Left ventricle myocardium superior (tissue), 1 donor: ENCODE data around the gene COL18A1. TPM values are rescaled to one million over a fixed set of nuclear protein-coding genes. Genes with fewer than 3 reads are reported as not detected.
"Not testable (repeated sequence)": the region's sequence is repeated elsewhere in the genome, so short reads cannot be mapped to it uniquely, and the experiment has no call there.

Source experiments
- ATAC-seq: fragments of 200-7000 bp; cut with Tn5 transposase; one replicate; pipeline ENCODE4 v1.9.1; 2020; ENCODE audit warnings: mild to moderate bottlenecking, moderate library complexity
- DNase-seq: peaks from one replicate; pipeline ENCODE4 v3.0.0-alpha.2; 2020
- intact Hi-C: fragments of 100-400 bp; cut with micrococcal nuclease; formaldehyde crosslinking; loops from one replicate; pipeline ENCODE4 v1.11.0; 2022
- total RNA-seq: library from RNA; stranded (reverse); fragmentation: NEBNext Ultra II Directional; extraction: Animal tissue kit (Norgen Biotek cat#: 25700); gene quantifications from one replicate; pipeline ENCODE4 v1.2.1, GENCODE V29; 2021
- donor health status: DM: no; HTN: yes; CAD: no; lungs with severe emphysema.

The COL18A1 gene
- total RNA-seq, 1 donor from 2014 or later, result 52.4 TPM

DNA sequence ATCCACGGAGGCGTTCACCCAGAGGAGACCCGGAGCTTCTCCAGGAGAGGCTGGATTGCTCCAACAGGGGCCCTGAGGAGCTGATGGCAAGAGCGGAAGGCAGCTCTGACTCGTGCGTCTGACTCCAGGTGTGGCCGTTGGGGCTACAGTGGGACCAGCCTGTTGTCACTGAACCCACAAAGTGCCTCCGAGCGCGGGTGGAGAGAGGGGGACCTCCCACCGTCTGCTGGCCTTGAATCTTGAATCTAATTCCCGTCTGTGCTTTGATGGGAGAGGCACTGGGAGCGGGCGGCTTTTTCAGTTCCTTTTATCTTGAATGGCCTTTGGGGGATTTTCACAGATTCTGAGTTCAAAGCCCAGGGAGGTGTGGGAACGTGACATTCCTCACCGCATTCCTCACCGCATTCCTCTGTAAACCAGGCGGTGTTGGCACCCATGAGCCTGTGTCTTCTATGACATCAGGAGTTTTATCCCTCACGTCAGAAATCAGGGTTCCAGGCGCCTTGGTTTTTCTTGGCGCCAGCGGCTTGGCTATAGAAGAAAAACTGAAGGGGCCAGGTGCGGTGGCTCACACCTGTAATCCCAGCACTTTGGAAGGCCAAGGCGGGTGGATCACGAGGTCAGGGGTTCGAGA lies 39.2 kb upstream of the COL18A1 start:
- DNase-seq, result peak; percentile 26
- intact Hi-C loops, result no loop called here

DNA sequence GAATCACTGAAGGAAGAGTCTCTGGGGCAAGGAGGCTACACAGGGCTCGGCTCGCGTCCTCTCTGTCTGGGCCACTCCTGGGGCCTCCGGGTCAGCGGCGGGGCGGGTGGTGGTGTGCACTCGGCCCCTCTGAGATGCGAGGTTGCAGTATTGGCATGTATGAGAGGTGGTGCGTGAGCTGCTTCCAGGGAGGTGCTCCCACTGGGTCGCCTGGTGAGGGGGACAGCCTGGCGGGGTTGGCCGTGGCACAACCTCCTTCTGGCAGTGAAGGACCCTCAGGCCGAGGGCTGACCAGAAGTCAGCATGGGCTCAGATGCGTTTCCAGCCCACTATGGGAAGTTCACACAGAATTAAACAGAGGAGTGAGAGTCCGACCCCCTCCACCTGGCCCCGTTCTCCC lies 38.5 kb upstream of the COL18A1 start:
- intact Hi-C loops, result no loop called here
- DNase-seq (peak; percentile 25), ATAC-seq (no peak)

More for the DNA sequence above, 39.2 kb upstream of the COL18A1 start:
- no peak for ATAC-seq

DNA sequence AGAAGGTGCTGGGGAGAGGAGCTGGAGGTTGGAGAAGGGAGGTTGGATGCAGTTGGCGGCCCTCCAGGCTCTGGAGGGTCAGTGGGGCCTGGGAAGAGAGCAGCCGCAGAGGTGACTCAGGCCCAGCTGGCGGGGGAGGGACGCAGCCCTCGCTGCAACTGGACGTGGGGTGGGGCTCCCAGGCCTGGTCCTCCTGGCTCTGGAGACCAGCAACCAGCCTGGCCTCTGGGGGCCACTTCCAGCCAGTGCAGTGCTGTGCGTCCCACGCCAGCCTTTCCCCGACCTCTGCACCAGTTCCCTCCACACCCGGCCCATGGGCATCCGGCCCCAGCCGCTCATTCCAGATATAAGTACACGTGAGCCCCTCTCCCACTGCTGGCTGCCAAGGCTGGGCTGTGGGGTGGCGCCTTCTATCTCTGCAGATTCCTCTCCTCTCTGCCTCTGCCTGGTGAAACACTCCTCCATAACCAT lies 38.0 kb upstream of the COL18A1 start:
- ATAC-seq, result peak; percentile 38
- intact Hi-C loops, result no loop called here

DNA sequence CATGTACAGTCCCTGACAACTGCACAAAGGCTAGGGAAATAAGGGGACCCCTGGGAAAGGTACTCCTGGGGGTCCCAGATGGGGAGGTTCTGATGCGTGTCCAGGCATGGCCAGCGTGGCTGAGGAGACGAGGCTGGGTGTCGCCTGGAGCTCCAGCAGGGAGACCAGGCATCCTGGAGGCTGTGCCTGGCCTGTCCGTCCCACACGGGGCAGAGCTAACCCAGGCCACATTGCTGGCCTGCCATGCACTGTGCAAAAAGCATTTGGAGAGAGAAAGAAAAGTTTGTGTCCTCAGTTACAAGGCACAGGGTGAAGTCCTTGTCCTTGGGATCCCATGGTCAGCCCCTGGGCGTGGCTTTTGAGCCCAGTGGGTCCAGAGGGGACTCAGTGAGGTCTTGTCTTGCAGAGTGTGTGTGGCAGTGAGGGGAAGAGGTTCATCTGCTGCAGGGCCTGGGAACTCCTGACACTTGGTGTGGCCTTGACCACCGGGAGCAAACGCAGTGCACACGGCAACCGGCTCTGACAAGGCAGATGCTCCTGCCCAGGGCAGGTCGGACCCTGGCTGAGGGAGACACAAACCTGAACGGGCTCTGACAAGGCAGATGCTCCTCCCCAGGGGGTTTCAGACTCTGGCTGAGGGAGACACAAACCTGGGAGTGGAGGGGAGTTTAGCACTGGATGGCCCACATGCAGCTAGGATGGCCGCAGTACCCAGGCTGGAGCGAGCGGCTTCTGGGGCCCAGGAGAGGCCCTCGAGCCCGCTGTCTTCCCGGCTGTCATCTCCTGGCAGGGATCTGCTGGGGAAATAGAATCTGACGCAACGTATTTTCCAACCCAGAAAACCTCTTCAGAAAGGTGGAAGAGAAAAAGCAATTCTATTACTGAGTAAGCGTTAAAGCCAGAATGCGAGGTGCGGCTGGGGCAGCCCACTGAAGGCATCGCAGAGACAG lies 37.3 kb upstream of the COL18A1 start:
- intact Hi-C loops, result no loop called here
- ATAC-seq, result no peak
- no peak for DNase-seq

More for the DNA sequence above, 38.0 kb upstream of the COL18A1 start:
- peak; percentile 81 for DNase-seq

DNA sequence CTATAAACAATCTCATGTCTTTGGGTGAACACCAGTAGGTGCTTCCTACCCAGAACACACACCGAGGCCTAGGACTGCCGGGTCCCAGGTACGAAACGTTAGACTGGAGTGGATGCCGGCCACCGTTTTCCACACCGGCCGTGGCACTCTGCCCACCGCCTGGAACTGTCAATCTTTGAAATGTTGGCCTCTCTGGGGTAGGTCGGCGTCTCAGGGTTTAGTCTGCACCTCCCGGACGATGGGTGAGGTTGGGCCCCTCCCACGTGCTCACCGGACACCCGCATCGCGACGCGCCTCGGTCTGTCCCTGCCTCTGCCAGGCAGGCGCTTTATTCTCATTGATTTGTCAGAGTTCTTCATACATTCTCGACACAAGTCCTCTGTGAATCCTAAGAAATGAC lies 35.9 kb upstream of the COL18A1 start:
- intact Hi-C loops, ATAC-seq, DNase-seq: not testable (repeated sequence)

DNA sequence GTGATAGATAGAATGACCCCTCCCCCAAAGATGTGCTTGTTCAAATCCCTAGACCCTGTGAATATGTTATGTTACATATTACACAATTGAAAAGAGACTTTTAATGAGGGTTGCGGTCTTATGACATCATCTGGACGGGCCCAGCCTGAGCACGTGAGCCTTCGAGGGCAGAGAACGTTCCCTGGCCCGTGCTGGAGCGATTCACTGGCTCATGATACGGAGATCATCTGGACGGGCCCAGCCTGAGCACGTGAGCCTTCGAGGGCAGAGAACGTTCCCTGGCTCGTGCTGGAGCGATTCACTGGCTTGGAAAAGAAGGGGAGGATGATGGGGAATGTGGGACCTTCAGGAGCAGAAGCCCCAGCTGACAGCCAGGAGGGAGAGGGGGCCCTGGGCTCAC lies 34.4 kb upstream of the COL18A1 start:
- peak; percentile 14 for DNase-seq
- ATAC-seq, result no peak
- intact Hi-C loops, result loop anchor here (10.0 kb wide), 1 partner anchor 56 kb away; no protein-coding TSS in a partner anchor

DNA sequence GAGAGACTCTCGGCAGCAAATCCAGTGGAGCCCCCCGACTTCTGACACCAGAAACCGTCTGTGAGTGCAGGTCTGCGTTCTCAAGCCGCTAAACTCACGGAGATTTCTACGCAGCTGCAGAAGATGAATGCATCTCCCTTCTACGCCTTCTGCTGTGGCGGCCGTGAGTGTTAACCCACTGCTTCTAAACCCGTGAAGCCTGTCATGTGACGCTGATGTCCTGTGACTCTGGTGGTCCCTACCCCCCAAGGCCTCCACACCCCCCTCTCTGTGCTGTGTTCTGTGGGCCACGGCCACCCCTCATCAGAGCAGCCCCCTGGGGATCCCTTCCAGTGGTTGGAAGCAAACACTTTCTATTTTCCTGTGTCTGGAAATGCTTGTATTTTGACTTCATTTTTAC lies 33.9 kb upstream of the COL18A1 start:
- intact Hi-C loops, result loop anchor here (10.0 kb wide), 1 partner anchor 56 kb away; no protein-coding TSS in a partner anchor
- DNase-seq, result peak; percentile 17

DNA sequence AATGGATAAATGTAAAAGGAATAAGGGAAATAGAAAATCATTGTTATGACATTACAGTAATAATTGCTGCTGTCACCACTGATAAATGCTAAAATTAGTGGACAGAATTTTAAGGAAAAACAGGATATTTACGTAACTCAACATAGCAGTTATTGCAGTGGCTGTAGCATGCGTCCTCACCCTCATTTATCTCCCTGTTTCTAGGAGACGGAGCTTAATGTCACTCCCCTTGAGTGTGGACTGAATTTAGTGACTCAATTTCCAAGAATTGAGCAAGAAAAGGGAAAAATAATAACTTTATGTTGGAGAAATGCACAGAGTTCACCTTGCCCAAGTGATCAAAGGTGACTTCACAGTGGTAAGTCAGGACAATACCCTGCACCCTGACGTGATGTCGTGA lies 33.3 kb upstream of the COL18A1 start:
- no peak for ATAC-seq
- intact Hi-C loops, result loop anchor here (10.0 kb wide), 1 partner anchor 57 kb away; no protein-coding TSS in a partner anchor
- DNase-seq, result no peak

More for the DNA sequence above, 33.9 kb upstream of the COL18A1 start:
- no peak for ATAC-seq

DNA sequence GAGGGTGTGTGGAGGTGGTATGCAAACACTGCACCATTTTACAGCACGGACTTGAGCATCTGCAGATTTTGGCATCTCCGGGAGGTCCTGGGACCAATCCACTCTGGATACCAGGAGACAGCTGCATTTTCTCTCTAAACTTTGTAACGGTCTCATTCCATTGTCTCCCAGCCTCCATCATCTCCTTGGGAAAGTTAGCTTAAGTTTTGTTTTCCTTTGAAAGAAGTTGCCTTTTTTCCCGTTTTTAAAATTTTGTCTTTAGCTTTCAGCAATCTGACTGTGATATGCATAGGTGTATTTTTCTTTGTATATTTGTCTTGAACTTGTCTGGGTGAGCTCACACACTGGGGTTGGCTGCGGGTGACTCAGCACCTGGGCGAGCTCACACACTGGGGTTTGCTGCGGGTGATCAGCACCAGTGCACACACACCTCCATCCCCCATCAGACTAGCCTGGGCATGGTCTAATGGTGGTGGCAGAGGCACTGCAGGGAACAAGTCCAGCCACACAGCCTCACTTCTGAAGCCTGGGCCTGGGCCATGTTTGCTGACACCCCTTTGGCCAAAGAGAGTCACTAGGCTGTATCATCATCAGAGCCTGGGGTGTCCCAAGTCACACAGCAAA lies 32.1 kb upstream of the COL18A1 start:
- DNase-seq (peak; percentile 21), ATAC-seq (no peak)
- intact Hi-C loops, result loop anchor here (10.0 kb wide), 1 partner anchor 58 kb away; no protein-coding TSS in a partner anchor

DNA sequence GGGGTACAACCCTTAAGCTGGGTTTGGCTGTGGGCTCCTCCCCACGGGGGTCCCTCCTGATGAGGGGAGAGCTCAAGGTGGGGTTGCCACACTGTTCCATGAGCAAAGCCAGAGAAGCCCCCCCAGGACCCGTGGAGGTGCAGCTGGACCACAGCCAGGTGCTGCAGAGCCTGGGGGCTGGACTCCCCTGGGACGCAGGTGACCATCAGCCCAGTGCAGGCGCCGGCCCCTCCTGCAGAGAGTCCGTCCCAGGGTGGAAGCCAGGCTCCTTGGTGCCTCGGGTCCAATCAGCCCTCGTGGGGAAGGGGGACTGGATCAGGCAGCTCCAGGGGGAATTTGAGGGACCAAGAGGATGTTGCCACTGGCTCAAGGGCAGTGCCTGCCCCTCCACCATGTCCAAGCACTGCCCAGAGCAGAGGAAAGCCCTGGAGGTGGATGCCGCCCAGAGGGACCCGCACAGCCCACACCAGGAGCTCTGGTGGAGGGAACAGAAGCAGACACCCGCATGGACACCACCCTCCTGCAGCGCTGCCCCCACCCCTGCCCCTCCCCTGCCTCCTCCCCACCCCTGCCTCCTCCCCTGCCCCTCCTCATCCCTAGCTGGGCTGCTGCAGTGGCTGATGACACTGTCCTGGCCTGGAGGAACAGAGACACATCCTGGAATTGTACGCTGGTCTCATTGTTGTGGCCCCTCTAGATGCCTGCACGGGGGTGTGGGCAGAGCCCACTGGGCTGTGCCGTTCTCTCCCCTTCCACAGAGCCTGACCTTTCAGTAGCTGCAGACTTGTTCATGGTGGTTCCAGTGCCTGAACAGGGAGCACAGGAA lies 30.8 kb upstream of the COL18A1 start:
- DNase-seq, result peak; percentile 32
- ATAC-seq, result peak; percentile 51
- intact Hi-C loops, result loop anchor here (10.0 kb wide), 1 partner anchor 59 kb away; no protein-coding TSS in a partner anchor

DNA sequence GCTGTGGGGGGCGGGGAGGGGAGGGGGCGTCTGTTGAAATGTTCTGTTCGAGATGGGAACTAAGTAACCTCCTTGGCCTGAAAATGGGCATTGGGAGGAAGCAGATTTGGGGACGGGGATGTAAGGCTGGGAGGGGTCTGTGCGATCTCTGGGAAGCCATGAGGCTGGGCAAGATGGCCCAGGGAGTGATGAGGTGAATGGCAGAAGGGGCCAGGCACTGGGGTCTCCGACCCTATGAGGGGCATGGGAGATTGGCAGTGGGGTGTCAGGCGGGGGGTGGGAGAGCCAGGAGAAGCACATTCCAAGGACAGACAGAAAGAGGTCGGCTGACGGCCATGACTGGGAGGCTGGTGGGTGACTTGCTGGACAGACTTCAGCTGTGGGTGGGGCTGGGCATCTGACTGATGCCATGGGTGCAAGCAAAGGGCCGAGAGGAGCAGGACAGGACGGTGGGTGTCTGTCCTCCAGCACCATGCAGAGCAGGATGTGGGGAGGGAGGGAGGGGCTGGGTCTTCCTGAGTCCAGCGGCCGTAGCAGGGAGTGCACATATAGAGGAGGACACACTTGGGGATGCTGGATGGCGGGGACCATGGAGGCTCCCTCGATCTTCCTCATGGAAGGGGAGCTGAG lies 30.0 kb upstream of the COL18A1 start:
- DNase-seq (peak; percentile 10), ATAC-seq (no peak)
- intact Hi-C loops, result loop anchor here (10.0 kb wide), 1 partner anchor 60 kb away; no protein-coding TSS in a partner anchor

DNA sequence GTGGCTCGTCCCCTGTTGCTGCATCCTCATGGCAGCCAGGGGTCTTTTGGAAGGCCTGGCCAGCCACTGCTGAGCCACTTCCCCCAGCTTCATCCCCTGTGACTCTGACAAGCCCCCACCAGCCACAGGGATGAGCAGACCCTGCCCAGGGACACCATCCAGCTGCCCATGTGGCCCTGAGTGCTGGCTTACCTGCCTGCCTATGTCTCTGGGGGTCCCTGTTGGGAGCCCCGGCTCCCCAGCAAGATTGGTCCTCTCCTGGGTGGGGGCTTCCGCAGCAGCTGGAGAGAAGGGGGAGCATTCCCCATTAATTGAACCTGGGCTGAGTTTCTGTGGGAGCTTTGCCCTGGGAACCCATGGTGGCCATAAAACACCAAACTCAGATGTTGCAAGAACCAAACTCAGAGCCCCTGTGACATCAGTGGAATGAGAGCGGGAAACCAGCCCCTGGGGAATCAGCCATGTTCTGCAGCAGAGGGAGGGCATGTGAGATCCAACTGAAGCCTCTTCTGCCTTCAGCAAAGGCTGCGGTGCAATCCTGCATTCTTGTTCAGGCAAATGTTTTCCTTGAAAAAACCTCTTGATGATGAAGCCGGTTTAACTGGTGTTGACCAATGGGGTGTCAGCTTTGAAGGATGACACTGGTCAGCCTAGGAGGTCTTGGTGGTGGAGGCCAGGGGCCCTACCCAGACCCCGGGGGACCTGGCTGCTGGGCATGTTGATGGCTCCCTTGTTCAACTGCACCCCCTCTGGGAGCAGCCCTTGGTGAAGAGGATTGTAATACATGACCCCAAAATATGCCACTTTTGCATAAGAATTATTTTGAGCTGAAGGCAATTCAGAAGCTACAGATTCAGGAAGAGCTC lies 28.3 kb upstream of the COL18A1 start:
- intact Hi-C loops, result loop anchor here (10.0 kb wide), 1 partner anchor 62 kb away; no protein-coding TSS in a partner anchor
- DNase-seq, result peak; percentile 33
- ATAC-seq, result no peak

DNA sequence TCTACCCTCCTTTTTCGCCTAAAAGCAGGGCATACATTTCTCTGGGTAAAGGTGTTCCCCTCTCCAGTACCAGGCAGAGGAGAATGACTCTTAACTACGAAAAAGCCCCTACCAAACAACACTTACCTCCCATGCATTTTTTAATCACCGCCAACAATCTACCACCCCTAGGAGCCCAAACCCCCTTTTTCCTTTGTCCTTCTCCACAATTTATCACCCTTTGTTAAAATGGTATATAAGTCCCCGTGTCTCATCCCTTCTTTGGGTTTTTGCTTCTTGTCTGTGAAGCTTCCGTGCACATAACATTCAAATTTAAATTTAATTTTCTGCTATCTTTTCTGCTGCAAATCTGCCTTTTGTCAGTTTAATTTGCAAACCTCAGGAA lies 27.6 kb upstream of the COL18A1 start:
- DNase-seq, result no peak
- intact Hi-C loops, result loop anchor here (10.0 kb wide), 1 partner anchor 63 kb away; no protein-coding TSS in a partner anchor
- no peak for ATAC-seq

DNA sequence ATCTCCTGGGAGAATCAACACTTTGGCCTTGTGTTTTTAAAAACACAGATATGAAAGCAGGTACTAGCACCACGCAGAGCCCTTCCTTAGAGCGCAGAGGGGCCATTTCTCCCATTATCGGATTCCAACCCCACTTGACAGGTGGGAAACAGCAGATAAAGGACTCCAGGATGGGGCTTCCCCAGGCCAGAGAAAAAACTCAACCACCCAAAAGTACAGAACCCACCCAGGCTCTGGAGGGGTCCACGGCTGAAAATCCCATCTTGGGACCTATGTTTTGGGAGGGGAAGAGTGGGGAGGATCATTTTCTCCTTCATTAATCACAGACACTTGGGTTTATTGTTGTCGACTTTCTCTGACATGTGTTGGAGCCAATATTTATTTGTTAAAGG lies 27.1 kb upstream of the COL18A1 start:
- ATAC-seq, result no peak
- DNase-seq, result no peak
- intact Hi-C loops, result loop anchor here (10.0 kb wide), 1 partner anchor 63 kb away; no protein-coding TSS in a partner anchor

DNA sequence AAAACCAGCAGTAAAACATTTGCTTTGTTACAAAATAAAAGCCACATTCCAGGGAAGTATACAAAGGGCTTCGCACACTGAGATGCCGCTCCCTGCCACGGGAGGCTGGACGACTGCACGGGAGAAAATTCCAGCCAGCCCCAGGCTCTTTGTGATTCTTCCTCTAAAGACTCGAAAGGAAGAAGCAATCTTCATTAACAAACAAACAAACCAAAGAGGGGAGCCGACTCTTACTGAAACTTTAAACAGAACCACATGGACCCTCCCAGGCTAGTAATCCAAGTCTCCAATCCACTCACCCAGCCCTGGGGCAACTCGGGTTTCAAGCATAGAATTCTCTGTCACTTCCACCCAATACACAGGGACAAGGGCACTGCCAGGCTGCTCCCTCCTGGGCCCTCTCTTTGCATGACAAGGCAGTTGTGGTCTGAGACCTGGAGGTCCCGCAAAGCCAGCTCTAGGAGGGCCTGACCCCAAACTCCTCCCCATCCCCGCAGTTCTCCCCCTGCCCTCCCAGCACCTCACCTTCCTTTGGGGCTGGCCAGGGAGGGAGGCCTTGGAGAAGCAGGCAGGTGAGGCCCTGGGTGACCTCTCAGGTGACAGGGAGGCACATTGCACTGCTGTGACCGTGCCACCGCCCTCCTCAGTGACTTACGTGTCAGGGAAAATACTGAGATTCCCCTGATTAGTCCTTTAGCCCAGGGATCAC lies 26.6 kb upstream of the COL18A1 start:
- no peak for ATAC-seq
- intact Hi-C loops, result loop anchor here (10.0 kb wide), 1 partner anchor 64 kb away; no protein-coding TSS in a partner anchor
- DNase-seq, result peak; percentile 18

DNA sequence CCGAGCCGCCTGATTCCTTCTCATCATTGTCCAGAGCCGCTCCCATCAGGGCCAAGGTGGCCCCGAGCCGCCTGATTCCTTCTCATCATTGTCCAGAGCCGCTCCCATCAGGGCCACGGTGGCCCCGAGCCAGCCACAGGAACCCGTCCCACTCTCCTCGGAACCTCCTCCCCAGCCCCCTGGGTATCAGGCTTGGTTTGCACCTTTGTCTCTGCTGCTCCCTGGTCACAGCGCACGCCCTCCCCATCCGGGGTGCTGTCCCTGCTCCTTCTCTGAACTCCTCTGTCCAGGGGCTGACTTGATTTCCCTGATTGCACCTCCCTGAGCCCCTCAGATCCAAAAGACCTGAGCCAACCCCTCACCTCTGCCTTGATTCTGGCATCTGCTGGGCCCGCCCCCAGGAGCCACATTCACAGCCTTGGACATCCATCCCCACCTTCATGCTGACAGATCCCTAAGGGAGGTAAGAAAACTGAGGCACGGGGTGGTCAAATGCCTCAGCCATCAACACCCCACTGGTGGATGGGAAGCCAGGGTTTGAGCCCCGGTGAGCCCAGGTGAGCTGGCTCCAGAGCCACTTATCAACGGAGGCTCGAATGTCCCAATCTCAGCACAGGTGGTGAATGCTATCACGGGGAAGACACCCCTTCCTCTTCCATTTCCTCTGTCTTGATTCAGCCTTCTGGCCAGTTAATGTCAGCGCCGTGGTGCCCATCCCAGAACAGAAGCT lies 25.6 kb upstream of the COL18A1 start:
- intact Hi-C loops, result loop anchor here (10.0 kb wide), 1 partner anchor 65 kb away; no protein-coding TSS in a partner anchor

More for the DNA sequence above, 25.6 kb upstream of the COL18A1 start:
- ATAC-seq, result no peak
- no peak for DNase-seq
